Measurements from ENCODE around the gene COL26A1. TPM values are rescaled to one million over a fixed set of nuclear protein-coding genes. Genes with fewer than 3 reads are reported as not detected.

Gene COL26A1
- total and polyA plus RNA-seq, 8 donors = 0.20 to 0.55 (median 0.31) TPM; not detected in 5

- intact Hi-C loops (cut with DNase I; ENCODE audit: low total_unique reads) = no loop called here
- 28 to 30% (median 29%) methylated on average over 9 of the region's 9 CpGs for WGBS, 5 donors
- no peak overlapping the region for H3K4me3 ChIP-seq
- H3K36me3 ChIP-seq = no peaks in the 10 kb centered on the region
- peaks cover 0 to 54% (median 19%) of the 10 kb centered on the region in 3 donors for H3K27me3 ChIP-seq
- TF ChIP-seq POLR2AphosphoS5 (IDR thresholded peaks at IDR 0.05) (no peak), CTCF (IDR thresholded peaks at IDR 0.05) (peak in 3 of 7 experiments; percentile 24 to 30 (median 24))
- no peaks in the 10 kb centered on the region for H3K4me1 ChIP-seq
- DNase-seq = peak in 1 of 2 donors; percentile 87
- no peak overlapping the region for H3K27ac ChIP-seq
- H3K9me3 ChIP-seq = no peaks in the 10 kb centered on the region
Observed at GRCh38 chr7:101507791-101508252, 145.1 kb downstream of the COL26A1 start.

GRCh38 chr7:101510297-101510696, 147.6 kb downstream of the COL26A1 start:
- 78 to 88% (median 87%) methylated on average over 5 of the region's 5 CpGs for WGBS, 5 donors
- no peaks in the 10 kb centered on the region for H3K36me3 ChIP-seq
- TF ChIP-seq POLR2A (IDR thresholded peaks at IDR 0.05) (no peak), POLR2AphosphoS5 (IDR thresholded peaks at IDR 0.05) (no peak), CTCF (IDR thresholded peaks at IDR 0.05) (no peak), EP300 (IDR thresholded peaks at IDR 0.05) (no peak)
- intact Hi-C loops (cut with DNase I; ENCODE audit: low total_unique reads) = no loop called here
- no peaks in the 10 kb centered on the region for H3K9me3 ChIP-seq
- H3K27ac ChIP-seq = no peak overlapping the region
- H3K4me3 ChIP-seq = no peak overlapping the region
- no peaks in the 10 kb centered on the region for H3K4me1 ChIP-seq
- peaks cover 0 to 78% (median 26%) of the 10 kb centered on the region in 3 donors for H3K27me3 ChIP-seq
- no peak for DNase-seq

- no peak for TF ChIP-seq POLR2AphosphoS5 (IDR thresholded peaks at IDR 0.05)
- TF ChIP-seq CTCF (IDR thresholded peaks at IDR 0.05) = no peak
- no peak for TF ChIP-seq EP300 (IDR thresholded peaks at IDR 0.05)
- no peak for TF ChIP-seq POLR2A (IDR thresholded peaks at IDR 0.05)
- H3K4me1 ChIP-seq = no peaks in the 10 kb centered on the region
- intact Hi-C loops (cut with DNase I; ENCODE audit: low total_unique reads) = no loop called here
- H3K27ac ChIP-seq = no peak overlapping the region
- WGBS, 5 donors = 81 to 96% (median 86%) methylated on average over 5 of the region's 5 CpGs
- H3K36me3 ChIP-seq = no peaks in the 10 kb centered on the region
- H3K27me3 ChIP-seq = peaks cover 0 to 80% (median 26%) of the 10 kb centered on the region in 3 donors
- H3K9me3 ChIP-seq = no peaks in the 10 kb centered on the region
- no peak for DNase-seq
- no peak overlapping the region for H3K4me3 ChIP-seq
Observed at GRCh38 chr7:101511965-101512364, 149.3 kb downstream of the COL26A1 start.

- intact Hi-C loops (cut with DNase I; ENCODE audit: low total_unique reads) = no loop called here
- Histone ChIP-seq H3K4me3 (no peak overlapping the region), H3K27ac (no peak overlapping the region), H3K36me3 (no peaks in the 10 kb centered on the region), H3K9me3 (peaks cover 0 to 7% (median 0%) of the 10 kb centered on the region in 4 donors), H3K27me3 (peaks cover 0 to 40% (median 6%) of the 10 kb centered on the region in 3 donors), H3K4me1 (no peaks in the 10 kb centered on the region)
- no peak for DNase-seq
- WGBS, 5 donors = 68 to 81% (median 73%) methylated on average over 9 of the region's 9 CpGs
- TF ChIP-seq EP300 (IDR thresholded peaks at IDR 0.05) (no peak), POLR2AphosphoS5 (IDR thresholded peaks at IDR 0.05) (no peak), CTCF (IDR thresholded peaks at IDR 0.05) (no peak), POLR2A (IDR thresholded peaks at IDR 0.05) (no peak)
Observed at GRCh38 chr7:101516851-101517250, 154.2 kb downstream of the COL26A1 start.

Data from stomach (tissue), 9 donors.